Mucosa of gallbladder (tissue), 1 donor: ENCODE results near the gene A2ML1. TPM values are rescaled to one million over a fixed set of nuclear protein-coding genes. Genes with fewer than 3 reads are reported as not detected.
A peak's percentile ranks its signal among the peaks of the same experiment; 100 is the strongest.
"Not testable (repeated sequence)": the region's sequence is repeated elsewhere in the genome, so short reads cannot be mapped to it uniquely, and the experiment has no call there.

ENCODE experiments used
- DNase-seq: peaks from one replicate; pipeline ENCODE4 v3.0.0-alpha.2; 2020; ENCODE audit warnings: low spot score
- total RNA-seq: library from RNA; stranded (reverse); gene quantifications from one replicate; pipeline ENCODE4 v1.2.1, GENCODE V29; 2021
- donor health status: DM: no; HTN: no; CAD: no.

A2ML1 gene
- total RNA-seq, 1 donor from 2014 or later: 0.09 TPM

- DNase-seq: no peak
These were observed 4.6 kb upstream of the A2ML1 start for GRCh38 chr12:8817856-8818255.

- DNase-seq: no peak
These were observed 3.9 kb upstream of the A2ML1 start for GRCh38 chr12:8818526-8818925.

- DNase-seq: no peak
These were observed 2.8 kb upstream of the A2ML1 start for GRCh38 chr12:8819666-8819980.

- DNase-seq: not testable (repeated sequence)
These were observed 1.6 kb upstream of the A2ML1 start for GRCh38 chr12:8820676-8821407.

DNA sequence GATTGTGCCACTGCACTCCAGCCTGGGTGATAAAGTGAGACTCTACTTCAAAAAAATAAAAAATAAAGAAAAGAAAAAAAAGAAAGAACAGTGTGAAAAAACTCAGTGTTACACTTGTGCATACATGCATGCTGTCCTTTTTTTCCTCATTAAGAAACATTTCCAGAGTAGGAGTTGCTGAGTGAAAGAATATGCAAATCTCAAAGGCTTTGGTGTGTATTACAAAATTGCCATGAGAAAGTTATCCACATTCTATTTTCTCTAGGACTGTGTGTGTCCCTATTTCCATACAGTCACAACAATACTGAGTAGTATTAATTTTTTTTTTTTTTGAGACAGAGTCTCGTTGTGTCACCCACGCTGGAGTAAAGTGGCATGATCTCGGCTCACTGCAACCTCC, 830 bp upstream of the A2ML1 start:
- no peak for DNase-seq

GRCh38 chr12:8823565-8824300, 1.3 kb downstream of the A2ML1 start:
- no peak for DNase-seq

DNA sequence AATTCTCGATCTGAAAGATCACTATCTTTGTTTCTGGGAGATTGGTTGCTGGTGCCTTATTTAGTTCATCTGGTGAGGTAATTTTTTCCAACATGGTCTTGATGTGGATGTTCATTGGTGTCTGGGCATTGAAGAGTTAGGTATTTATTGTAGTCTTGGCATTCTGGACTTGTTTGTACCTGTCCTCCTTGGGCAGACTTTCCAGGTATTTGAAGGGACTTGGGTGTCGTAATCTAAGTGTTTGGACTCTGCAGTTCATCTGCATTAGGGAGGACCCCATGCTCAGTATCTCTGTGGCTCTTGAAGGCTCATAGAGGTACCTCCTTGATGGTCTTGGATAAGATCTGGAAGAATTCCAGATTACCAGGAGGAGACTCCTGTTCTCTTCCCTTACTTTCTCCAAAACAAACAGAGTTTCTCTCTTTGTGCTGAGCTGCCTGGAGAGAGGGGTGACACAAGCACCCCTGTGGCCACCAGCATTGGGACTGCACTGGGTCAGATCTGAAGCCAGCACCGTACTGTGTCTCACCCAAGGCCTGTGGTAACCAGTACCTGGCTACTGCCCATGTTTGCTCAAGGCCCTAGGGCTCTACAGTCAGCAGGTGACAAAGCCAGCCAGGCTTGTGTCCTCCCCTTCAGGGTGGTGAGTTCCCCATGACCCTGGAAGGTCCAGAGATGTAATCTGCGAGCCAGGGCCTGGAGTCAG, 5.3 kb downstream of the A2ML1 start:
- DNase-seq: no peak

- no peak for DNase-seq
These were observed 6.1 kb downstream of the A2ML1 start for GRCh38 chr12:8828257-8829124.

DNA sequence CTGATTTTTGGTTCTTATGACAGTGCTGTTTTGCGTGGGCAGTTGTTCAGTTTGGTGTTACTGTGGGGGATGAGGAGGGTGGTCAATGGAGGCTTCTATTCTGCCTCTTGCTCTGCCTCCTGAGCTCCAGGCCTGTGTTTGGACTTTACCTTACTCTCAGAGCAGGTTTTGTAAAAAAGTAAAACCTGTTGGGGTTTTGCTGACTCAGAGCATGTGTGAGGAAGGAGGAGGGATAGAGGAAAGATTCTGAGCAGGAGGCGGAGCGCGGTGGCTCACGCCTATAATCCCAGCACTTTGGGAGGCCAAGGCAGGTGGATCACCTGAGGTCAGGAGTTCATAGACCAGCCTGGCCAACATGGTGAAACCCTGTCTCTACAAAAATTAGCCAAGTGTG, 6.7 kb downstream of the A2ML1 start:
- no peak for DNase-seq

- DNase-seq: no peak
These were observed 7.2 kb downstream of the A2ML1 start for GRCh38 chr12:8829621-8830020.

GRCh38 chr12:8831116-8831515, 8.7 kb downstream of the A2ML1 start:
- DNase-seq: no peak

GRCh38 chr12:8832500-8832899, 10.1 kb downstream of the A2ML1 start:
- DNase-seq: no peak

- no peak for DNase-seq
These were observed 11.8 kb downstream of the A2ML1 start for GRCh38 chr12:8834230-8834629.

- DNase-seq: no peak
These were observed 14.9 kb downstream of the A2ML1 start for GRCh38 chr12:8837291-8837690.

DNA sequence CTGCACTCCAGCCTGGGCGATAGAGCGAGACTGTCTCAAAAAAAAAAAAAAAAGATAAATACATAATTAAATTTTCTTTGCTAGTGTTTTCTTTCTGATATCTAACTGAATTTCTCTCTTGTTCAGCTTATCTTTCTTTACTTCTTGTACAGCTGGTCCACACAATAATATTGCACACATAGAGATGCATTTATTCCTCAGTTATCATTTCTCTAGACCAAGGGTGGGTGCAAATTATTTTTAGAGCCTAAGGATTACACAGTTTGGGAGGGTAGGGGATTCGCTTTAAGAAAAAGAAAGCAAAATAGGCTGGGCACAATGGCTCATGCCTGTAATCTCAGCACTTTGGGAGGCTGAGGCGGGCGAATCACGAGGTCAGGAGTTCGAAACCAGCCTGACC, 17.9 kb downstream of the A2ML1 start:
- DNase-seq: no peak

- DNase-seq: no peak
These were observed 18.7 kb downstream of the A2ML1 start for GRCh38 chr12:8840938-8841633.

DNA sequence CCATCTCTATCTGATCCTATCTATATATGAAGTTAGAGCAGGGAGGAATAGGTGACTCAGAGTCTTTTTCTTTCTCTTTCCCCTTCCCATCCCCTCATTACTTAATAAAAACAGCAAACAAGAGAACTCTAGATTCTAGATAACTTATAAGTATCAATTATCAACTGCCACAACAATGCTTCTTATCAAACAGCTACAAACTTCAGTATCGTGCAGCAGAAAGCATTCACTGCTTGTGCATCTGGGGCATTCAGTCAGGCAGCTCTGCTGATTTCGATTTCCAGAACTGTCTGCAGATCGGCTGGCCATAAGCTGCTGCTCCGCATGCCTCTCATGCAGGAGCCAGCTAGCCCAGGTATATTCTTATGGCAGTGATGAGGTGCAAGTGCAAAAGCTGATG, 19.4 kb downstream of the A2ML1 start:
- no peak for DNase-seq

DNA sequence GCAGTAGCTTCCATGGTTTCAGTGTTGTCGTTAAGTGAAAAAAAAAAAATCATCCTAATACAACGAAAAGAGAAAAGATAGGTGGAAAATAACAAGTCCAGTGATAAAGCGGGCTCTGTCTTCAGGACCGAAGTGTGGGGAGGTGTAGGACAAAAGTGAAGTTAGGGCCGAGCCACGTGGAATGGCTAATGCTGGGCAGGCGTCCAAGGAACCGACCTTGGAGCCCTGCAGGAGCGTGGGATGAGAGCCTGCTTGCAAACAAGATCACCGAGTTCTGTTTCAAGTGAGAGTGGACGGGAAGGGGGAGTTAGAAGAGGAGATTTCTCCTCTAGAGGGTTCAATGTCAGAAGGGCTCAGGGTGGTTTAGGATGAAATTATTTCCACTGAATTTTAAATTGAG, 22.2 kb downstream of the A2ML1 start:
- peak; percentile 50 for DNase-seq

GRCh38 chr12:8846305-8846704, 23.9 kb downstream of the A2ML1 start:
- no peak for DNase-seq

DNA sequence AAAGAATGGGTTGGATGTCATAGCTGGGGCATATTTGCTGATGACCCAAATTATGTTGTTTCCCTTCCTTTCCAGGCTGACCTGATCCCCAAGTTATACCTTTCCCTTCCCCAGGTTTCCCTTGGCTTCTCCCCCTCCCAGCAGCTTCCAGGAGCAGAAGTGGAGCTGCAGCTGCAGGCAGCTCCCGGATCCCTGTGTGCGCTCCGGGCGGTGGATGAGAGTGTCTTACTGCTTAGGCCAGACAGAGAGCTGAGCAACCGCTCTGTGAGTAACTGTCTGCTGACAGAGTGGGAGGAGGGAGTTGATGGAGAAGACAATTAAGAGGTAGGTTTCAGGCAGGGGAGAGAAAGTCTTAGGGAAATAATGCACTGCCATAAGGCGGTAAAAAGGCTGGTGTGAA, 25.0 kb downstream of the A2ML1 start:
- no peak for DNase-seq

GRCh38 chr12:8849876-8850275, 27.5 kb downstream of the A2ML1 start:
- DNase-seq: no peak
